H1 (cell line): Measurements from ENCODE around the gene DENND4A. TPM values are rescaled to one million over a fixed set of nuclear protein-coding genes. Genes with fewer than 3 reads are reported as not detected.

Source experiments
- MAX ChIP-seq: IDR thresholded peaks from 2 replicates; pipeline ENCODE4 v1.6.1; 2012; ENCODE audit warnings: inconsistent platforms
- POLR2AphosphoS5 ChIP-seq: IDR thresholded peaks from 2 replicates; pipeline ENCODE4 v1.6.1; 2011; ENCODE audit warnings: low read depth, low read length
- SP2 ChIP-seq: IDR thresholded peaks from 2 replicates; pipeline ENCODE4 v1.6.1; 2012; ENCODE audit warnings: mild to moderate bottlenecking, low read length, inconsistent platforms
- polyA plus RNA-seq, 7 experiments: library from polyadenylated mRNA; depleted of rRNA in 3 of 7; stranded (reverse) in 5 of 7; unstranded in 2 of 7; fragments of >200 nt in 5 of 7; fragments of 200-250 nt in 2 of 7; gene quantifications; 1 replicate in 5 of 7; 2 replicates in 1 of 7; 4 replicates in 1 of 7; pipeline versions ENCODE4 v1.2.1 to v1.2.3, GENCODE V29; 2011 to 2013; ENCODE audit warnings: missing spikeins in 2 of 7, mixed read lengths in 2 of 7
- total RNA-seq: library from RNA; stranded (reverse); fragmentation: NEBNext Ultra II Directional; extraction: Animal tissue kit (Norgen Biotek cat#: 25700); gene quantifications from 2 replicates; pipeline ENCODE4 v1.2.1, GENCODE V29; 2021

The DENND4A gene
- total and polyA plus RNA-seq, 2 of the 8 experiments (the other 6 are each of a cell fraction or from before 2014, with no cell fraction given): 1.3 to 4.7 TPM

- TF ChIP-seq MAX: no peak
- no peak for TF ChIP-seq SP2
- TF ChIP-seq POLR2AphosphoS5: no peak
Measured at GRCh38 chr15:65712415-65712814, 79.7 kb downstream of the DENND4A start (continued).
